GM21723 (cell line): Measurements from ENCODE around the gene NUP188.

Source experiments
- ATAC-seq: cut with Tn5 transposase; IDR thresholded peaks from one replicate; pipeline ENCODE4 v1.9.1; 2021; ENCODE audit warnings: mild to moderate bottlenecking, moderate library complexity; ENCODE audit not compliant: unreplicated experiment

Gene NUP188

GRCh38 chr9:128913048-128913900, 34.2 kb upstream of the NUP188 start:
- no peak for ATAC-seq

- ATAC-seq, result no peak
These were observed 33.3 kb upstream of the NUP188 start for GRCh38 chr9:128913995-128914772.

GRCh38 chr9:128916204-128916603, 31.3 kb upstream of the NUP188 start:
- ATAC-seq, result no peak

- ATAC-seq, result no peak
These were observed 30.8 kb upstream of the NUP188 start for GRCh38 chr9:128916745-128917144.

GRCh38 chr9:128917151-128917849, 30.2 kb upstream of the NUP188 start:
- no peak for ATAC-seq

- no peak for ATAC-seq
These were observed 28.6 kb upstream of the NUP188 start for GRCh38 chr9:128918921-128919320.

GRCh38 chr9:128919402-128920089, 28.0 kb upstream of the NUP188 start:
- ATAC-seq, result no peak

GRCh38 chr9:128920381-128921058, 27.0 kb upstream of the NUP188 start, which contains the start of gene PHYHD1:
Gene PHYHD1, plus strand, starts transcription at chr9:128920982. Its CDS starts 1,342 bp downstream, at chr9:128922324.
- no peak for ATAC-seq

GRCh38 chr9:128921881-128922763, 25.4 kb upstream of the NUP188 start:
- ATAC-seq, result no peak

- no peak for ATAC-seq
These were observed 24.0 kb upstream of the NUP188 start for GRCh38 chr9:128923493-128923883.

GRCh38 chr9:128927731-128928411, 19.6 kb upstream of the NUP188 start:
- no peak for ATAC-seq

GRCh38 chr9:128928624-128929023, 18.9 kb upstream of the NUP188 start:
- ATAC-seq, result no peak

GRCh38 chr9:128929560-128929959, 17.9 kb upstream of the NUP188 start:
- no peak for ATAC-seq

GRCh38 chr9:128933731-128934130, 13.8 kb upstream of the NUP188 start:
- no peak for ATAC-seq

- ATAC-seq, result no peak
These were observed 11.2 kb upstream of the NUP188 start for GRCh38 chr9:128936171-128936865.

- no peak for ATAC-seq
These were observed 10.0 kb upstream of the NUP188 start for GRCh38 chr9:128937310-128938165.

- ATAC-seq, result no peak
These were observed 7.1 kb upstream of the NUP188 start for GRCh38 chr9:128940271-128940921.
